A549 treated with ZK216348 at 1 μM for 4 hours (cell line): Measurements from ENCODE around the gene DBNDD2. TPM values are rescaled to one million over a fixed set of nuclear protein-coding genes. Genes with fewer than 3 reads are reported as not detected.

ENCODE experiments used
- total RNA-seq: library from RNA; stranded (reverse); fragments of 200-300 nt; extraction: Qiagen RNA extraction; gene quantifications from 5 replicates; pipeline ENCODE4 v1.2.3, GENCODE V29; 2022; ENCODE audit warnings: low read depth

Gene DBNDD2, protein sequence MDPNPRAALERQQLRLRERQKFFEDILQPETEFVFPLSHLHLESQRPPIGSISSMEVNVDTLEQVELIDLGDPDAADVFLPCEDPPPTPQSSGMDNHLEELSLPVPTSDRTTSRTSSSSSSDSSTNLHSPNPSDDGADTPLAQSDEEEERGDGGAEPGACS
- 25.4 to 28.8 TPM (median 27.3 TPM) in 5 replicates for total RNA-seq

GRCh38 chr20:45407783-45408645, at the start of gene DBNDD2:
TSS of gene DBNDD2 (plus strand) at chr20:45408289. CDS start at chr20:45408468, 179 bp downstream.

GRCh38 chr20:45362804-45363610, 45.1 kb upstream of the DBNDD2 start, which contains the start of gene SYS1:
TSS of gene SYS1 (plus strand) at chr20:45363156. CDS start at chr20:45363532, 376 bp downstream.

DNA sequence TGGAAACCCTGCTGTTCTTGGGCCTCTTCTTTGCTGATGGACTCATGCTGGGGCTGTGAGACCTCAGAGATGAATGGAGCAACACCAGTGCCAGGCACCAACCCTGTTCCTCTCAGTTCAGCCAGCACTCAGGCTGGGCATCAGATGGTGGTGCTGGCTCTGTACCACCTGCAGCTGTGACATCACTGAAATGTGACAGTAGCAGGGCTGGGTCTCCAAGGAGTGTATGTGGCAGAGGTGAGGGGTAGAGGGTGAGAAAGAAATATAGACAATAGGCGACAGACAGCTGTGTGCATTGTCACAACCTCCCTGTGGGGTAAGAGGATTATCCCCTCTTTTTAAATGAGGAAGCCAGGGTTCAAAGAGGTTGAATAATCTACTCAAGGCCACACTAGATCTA, 29.9 kb upstream of the DBNDD2 start, which contains the start of gene TP53TG5:
TSS of gene TP53TG5 (minus strand) at position 135 of the 400 bp plus-strand sequence. CDS start at position 46, 89 bp downstream.

DNA sequence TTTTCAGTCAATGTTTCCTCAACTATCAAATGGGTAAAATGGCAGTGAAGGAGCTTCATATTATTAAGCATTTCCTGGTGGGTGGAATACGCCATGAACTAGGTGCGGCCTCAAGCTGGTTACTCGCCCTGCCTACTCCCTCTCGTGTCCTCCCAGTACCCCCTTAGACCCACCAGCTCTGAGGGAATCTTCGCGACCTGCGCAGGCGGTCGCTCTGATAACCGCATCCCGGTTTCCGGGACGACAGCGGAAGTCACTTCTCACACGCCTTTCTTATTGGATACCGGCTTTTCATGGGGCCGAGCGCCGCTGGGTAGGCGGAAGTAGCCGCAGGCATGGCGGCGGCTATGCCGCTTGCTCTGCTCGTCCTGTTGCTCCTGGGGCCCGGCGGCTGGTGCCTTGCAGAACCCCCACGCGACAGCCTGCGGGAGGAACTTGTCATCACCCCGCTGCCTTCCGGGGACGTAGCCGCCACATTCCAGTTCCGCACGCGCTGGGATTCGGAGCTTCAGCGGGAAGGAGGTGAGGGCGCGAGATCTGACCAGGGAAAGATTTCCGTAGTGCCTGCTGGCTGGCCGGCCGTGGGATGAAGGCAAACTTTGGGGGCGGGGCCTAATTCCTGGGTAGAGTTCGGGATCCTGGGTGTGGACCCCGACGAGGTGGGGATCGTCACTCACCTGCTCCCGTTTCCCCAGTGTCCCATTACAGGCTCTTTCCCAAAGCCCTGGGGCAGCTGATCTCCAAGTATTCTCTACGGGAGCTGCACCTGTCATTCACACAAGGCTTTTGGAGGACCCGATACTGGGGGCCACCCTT, 7.9 kb downstream of the DBNDD2 start, which contains the start of gene PIGT:
TSS of gene PIGT (plus strand) at position 320 of the 816 bp plus-strand sequence. CDS start at position 336, 16 bp downstream.

Other genes starting within 250 kb of the DBNDD2 start
- gene PI3, start 233.4 kb upstream of the DBNDD2 start, total RNA-seq: 2.5 to 3.8 TPM (median 2.9 TPM) in 5 replicates
- gene SEMG1, start 201.3 kb upstream of the DBNDD2 start, total RNA-seq: not detected in 5 replicates
- not detected in 5 replicates for gene SEMG2, start 186.9 kb upstream of the DBNDD2 start, total RNA-seq
- 8.3 to 13.8 TPM (median 9.4 TPM) in 5 replicates for gene SLPI, start 153.7 kb upstream of the DBNDD2 start, total RNA-seq
- gene RBPJL, start 101.4 kb upstream of the DBNDD2 start, total RNA-seq: not detected in 5 replicates
- 0.13 to 0.19 TPM in 2 of 5 replicates, not detected in the others for gene MATN4, start 100.0 kb upstream of the DBNDD2 start, total RNA-seq
- 103 to 119 TPM (median 118 TPM) in 5 replicates for gene SDC4, start 59.9 kb upstream of the DBNDD2 start, total RNA-seq
- gene SYS1, start 45.1 kb upstream of the DBNDD2 start, total RNA-seq: 19.4 to 31.5 TPM (median 30.5 TPM) in 5 replicates
- not detected in 5 replicates for gene TP53TG5, start 30.0 kb upstream of the DBNDD2 start, total RNA-seq
- 73.9 to 102 TPM (median 98.5 TPM) in 5 replicates for gene PIGT, start 7.9 kb downstream of the DBNDD2 start, total RNA-seq
- not detected in 5 replicates for gene WFDC2, start 61.5 kb downstream of the DBNDD2 start, total RNA-seq
- not detected in 5 replicates for gene SPINT3, start 107.3 kb downstream of the DBNDD2 start, total RNA-seq
- not detected in 5 replicates for gene WFDC6, start 131.2 kb downstream of the DBNDD2 start, total RNA-seq
- gene EPPIN, start 139.1 kb downstream of the DBNDD2 start, total RNA-seq: not detected in 5 replicates
- gene WFDC8, start 171.0 kb downstream of the DBNDD2 start, total RNA-seq: not detected in 5 replicates
- gene WFDC10A, start 221.4 kb downstream of the DBNDD2 start, total RNA-seq: not detected in 5 replicates
- gene WFDC9, start 223.0 kb downstream of the DBNDD2 start, total RNA-seq: not detected in 5 replicates